NCI-H1048 (cell line): ENCODE results near the gene TOP1.

Experiments
- DNase-seq: peaks from one replicate; lab custom pipeline; 2025; lab: John Stamatoyannopoulos, UW

The TOP1 gene

DNA sequence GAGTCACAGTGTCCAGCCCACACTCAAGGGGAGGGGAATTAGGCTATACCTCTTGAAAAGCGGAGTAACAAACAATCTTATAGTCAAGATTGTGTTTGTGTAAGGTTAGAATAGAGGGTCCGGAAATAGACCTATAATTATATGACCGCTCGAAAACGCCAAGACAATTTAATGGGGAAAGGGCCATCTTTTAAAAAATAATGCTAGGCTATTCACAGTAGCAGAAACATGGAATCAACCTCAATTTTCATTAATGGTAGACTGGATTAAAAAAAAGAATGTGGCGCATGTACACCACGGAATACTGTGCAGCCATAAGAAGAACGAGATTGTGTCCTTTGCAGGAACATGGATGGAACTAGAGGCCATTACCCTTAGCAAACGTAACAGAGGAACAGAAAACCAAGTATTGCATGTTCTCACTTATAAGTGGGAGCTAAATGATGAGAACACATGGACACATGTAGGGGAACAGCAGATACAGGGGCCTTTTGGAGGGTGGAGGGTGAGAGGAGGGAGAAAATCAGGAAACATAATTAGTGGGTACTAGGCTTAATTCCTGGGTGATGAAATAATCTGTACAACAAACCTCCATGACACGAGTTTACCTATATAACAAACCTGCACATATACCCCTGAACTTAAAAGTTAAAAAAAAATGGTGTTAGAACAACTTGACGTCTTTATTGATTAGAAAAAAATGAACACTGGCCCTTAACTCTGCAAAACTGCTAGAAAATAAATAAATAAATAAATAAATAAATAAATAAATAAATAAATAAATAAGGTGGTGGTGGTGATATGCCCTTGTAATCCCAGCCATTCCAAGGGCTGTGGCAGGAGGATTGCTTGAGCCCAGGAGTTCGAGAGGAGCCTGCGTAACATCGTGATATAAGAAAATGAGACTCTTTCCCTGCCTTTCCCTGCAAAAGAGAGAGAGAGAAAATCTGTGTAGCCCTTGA lies 30.3 kb downstream of the TOP1 start:
- DNase-seq, result no peak

DNA sequence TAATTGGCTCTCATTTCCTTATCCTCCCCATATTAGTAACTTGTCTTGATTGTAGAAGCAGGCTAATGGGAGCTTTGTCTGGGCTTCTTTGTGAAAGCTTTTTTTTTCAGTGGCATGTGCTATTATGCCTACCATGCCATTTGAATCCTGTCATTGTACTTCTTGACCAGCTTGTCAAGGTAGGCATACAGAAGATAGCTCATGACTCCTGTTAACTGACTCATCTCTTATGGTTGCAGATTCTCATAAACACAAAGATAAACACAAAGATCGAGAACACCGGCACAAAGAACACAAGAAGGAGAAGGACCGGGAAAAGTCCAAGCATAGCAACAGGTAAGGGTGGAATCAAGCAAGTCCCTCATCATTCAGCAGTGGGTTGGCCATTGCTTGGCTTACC lies 32.5 kb downstream of the TOP1 start:
- DNase-seq, result no peak

DNA sequence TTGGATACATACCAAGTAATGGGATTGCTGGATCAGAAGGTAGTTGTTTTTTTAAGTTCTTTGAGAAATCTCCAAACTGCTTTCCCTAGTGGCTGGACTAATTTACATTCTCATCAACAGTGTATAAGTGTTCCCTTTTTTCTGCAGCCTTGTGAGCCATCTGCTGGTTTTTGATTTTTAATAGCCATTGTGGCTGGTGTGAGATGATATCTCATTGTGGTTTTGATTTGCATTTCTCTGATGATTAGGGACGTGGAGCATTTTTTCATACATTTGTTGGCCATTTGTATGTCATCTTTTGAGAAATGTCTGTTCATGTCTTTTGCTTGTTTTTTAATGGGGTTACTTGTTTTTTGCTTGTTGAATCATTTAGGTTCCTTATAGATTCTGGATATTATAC lies 34.8 kb downstream of the TOP1 start:
- DNase-seq, result no peak

DNA sequence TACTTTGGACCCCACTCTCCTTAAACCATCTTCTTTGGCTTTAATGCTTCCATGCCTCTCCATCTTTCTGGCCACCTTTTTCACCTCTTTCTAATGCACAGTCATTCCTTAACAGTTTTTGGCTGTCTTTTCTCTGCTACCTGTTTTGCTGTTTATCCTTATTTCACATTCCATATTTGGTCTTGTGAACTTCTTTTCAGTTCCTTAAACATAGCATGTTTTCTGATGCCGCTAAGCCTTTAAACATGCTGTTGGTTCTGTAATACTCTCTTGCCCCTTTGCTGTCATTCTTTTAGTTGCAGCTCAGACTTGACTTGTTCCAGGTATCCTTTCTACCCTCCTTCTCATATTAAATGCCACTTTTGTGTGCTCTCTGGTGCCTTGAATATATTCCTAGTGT lies 35.8 kb downstream of the TOP1 start:
- no peak for DNase-seq

DNA sequence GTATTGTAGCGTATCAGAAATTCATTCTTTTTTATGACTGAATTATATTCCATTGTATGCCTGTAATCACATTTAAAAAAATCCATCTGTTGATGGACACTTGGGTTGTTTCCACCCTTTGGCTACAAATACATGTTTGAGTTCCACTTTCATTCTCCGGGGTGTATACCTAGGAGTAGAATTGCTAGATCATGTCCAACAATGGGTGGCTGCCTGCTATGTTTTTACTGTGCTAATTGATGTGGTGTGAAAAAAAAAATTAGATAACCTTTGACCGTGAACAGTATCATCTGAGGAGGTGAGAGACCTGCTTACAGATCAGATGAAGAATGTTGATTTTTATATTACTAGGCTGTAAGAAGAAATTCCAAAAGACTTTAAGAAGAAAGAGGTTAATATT lies 37.1 kb downstream of the TOP1 start:
- no peak for DNase-seq

DNA sequence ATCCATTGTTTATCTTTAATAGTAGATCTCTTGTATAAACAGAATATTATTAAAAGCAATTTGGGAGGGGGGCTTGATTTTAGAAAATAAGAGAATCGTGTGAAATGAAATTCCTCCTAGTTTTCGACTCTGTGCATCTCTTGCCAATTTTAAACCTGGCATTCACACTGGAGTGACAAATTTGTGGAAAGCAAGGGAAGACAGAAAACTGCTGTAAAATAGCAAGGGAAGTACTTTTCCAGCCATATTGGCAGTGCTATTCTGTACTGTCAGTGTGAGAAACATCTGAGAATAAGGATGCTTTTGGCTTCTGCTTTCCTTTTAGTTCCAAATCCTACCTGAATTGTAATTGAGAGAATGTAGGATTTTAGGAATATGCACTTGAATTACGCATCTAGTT lies 40.2 kb downstream of the TOP1 start:
- no peak for DNase-seq

DNA sequence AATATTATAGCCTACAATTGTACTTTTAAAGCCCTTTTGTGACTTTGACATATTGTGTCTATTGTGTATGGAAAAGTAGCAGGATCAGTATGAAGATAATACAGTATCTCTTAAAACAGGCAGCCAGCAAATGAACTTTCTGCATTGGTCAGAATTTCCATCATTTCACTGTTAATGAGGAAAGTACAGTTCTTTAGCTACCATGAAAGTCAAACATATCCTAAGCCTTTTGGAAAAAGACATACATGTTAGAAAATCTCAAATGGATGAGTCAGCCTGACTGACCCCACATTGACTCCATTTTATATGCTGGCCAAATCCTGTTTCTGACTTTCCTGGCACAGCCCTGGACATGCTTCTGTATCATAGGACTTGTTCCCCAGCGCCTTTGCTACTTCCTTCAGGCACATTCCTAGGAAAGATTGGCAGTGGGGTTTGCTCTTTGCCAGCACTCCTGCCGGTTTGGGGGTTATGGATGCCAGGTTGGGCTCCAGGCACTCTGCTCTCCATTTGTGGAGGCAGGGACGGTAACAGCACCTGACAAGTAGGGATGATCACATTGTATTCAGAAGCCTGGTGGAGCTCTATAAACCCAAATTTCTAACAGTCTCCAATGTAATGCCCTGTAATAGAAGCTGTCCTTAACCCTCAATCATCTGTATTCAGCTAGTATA lies 43.7 kb downstream of the TOP1 start:
- no peak for DNase-seq

DNA sequence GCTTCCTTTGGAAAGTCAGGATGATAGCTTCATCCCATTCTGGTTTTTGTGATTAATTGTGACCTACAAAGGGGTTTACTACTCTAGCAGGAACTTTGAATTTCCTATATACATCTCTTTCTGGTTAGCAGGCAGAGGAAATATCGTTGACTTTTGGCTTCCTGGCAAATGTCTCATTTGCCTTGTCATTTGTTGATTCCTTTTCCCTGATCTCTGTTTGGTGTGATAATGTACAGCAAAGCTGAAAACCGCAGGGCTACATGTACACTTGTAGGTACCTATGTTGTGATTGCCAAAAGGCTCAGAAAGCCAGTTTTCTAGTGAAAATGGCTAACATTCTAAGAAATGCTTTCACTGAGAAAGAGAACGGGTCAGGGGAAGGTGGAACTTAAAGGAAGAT lies 44.3 kb downstream of the TOP1 start:
- DNase-seq, result no peak

DNA sequence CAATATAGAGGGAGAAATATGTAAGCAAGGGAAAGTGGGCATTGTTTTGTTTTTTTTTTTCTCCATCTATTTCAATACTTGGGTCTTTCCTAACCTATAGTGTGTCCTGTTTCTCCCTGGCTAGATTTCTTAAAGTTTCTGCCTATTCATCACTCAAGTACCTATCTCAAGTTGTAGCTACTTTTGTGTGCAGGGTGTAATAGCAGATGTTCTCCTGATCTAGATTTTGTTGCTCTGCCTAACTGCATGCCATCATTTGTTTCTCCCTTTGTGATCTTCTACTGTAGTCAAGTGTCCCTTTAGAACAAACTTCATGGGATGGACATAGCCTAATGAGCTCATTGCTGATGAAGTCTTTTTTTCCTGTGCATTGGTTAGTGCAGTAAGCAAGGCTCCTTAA lies 45.8 kb downstream of the TOP1 start:
- DNase-seq, result no peak

DNA sequence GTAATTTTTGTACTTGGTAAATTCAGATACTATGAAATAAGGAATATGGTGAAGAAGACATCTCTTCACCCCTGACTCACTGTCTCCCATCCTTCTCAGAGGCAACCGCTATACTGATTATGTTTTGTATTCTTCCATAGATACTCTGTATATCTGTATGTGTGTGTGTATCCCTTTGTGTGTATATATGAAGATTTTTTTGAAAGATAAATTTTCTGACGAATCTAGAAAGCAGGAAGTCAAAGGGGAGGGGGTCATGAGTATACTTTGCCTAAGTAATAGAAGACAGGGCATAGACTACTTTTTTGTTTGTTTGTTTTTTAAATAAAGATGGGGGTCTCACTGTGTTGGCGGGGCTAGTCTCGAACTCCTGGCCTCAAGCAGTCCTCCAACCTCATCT lies 48.2 kb downstream of the TOP1 start:
- no peak for DNase-seq

DNA sequence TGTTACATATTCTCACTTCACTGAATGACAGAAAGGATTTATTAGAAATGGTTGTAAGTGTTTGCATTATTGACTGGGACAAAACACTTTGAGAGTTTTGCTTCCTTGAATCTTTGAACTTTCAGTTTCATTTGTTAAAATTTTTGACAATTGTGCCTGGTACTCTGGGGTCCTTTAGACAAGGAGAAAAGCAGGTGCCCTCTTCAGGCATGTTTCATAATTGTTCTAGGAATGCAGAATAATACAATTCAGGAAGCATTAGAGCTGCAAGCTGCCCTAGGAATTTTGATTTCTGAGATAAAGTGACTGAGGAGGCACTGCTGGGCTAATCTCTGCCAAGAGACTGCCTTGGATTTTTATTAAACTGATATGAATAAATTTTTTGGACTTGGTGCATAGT lies 49.7 kb downstream of the TOP1 start:
- no peak for DNase-seq

DNA sequence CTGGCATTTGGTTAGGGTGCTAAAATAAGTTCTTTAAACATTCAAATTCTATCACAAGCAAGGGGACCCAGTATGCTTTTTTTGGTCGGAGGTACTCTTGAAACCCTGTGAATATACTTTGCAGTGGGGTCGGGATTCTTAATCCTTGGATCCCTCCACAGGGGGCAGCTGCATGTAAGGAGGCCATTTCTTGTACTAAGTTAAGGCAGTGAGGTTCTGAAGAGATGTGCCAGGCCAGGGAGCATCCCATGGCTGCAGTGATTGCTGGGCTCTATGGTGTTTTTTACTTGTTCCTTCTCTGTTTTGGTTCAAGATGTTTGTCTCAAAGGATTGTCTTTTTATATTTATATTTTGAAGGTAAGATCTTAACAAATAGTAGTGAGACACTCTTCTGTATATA lies 50.4 kb downstream of the TOP1 start:
- DNase-seq, result no peak

DNA sequence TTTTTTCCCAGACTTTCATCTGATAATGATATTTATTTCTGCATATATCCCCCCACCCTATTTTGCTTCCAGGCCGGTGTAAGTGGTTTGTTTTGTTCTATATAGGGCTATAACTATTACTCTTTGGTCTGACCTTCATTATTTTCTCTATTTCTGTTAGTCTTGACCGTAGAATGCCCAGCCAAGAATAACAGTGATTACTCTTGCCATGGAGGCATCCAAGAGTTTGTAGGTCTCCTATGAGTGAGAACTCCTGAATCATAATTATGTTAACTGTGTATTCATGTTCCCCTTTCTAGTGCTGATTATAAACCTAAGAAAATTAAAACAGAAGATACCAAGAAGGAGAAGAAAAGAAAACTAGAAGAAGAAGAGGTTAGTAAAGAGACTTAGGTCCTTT lies 52.2 kb downstream of the TOP1 start:
- DNase-seq, result no peak

DNA sequence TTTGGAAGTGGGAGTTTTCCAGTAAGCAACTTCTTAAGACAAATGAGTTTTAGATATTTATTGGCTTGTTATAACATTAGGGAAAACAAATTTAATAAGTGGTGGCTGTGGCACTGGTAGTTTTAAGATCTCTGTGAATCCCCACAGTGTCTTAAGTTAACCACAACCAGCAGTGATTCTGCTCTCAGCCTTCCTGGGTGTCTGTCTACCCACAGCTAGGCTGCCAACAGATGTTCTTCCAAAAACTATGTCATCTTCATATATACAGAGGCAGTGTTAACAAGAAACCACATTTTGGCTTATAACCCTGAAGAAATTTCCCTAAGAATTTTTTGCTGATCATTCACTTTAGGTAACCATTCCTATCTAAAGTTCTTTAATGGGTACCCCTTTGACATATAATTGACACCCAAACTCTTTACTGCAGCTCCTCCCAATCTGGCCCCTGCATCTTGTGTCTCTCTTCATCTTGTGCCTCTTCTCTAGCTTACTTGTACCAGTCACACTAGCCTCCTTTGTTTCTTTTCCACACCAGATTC lies 52.7 kb downstream of the TOP1 start:
- DNase-seq, result no peak

DNA sequence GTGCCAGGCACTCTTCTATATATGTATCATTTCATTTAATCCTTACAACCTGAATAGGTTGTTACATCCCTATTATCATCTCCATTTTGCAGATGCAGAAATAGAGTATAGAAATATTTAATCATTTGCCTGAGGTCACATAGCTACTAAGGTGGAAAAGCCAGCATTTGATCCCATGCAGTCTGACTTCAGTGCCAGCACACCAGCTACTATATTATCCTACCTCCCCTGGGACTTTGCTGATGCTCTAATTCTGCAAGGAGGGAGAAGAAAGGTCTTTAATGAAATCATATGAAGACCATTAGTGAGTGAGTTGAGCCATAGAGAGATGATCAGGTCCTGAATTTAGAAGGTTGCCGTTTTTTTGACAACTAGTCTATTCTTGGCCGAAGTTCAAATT lies 53.7 kb downstream of the TOP1 start:
- no peak for DNase-seq

DNA sequence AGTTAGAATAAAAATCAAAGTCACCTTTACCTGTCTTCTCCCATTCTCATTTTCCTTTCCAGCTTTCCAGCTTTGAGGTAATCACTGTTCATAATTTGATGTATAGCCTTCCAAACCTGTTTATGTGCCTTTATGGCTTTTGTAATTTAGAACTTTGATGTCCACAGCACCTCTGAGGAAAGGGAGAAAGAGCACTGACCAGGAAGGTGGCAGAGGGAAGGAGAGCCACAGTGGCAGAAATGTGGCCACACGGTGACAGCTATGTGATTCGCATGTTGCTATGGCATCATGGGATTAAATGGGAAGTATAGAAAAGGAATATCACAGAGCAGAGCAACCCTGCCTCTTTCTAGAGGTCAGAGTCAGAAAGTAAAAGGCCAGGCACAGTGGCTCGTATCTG lies 57.0 kb downstream of the TOP1 start:
- no peak for DNase-seq

DNA sequence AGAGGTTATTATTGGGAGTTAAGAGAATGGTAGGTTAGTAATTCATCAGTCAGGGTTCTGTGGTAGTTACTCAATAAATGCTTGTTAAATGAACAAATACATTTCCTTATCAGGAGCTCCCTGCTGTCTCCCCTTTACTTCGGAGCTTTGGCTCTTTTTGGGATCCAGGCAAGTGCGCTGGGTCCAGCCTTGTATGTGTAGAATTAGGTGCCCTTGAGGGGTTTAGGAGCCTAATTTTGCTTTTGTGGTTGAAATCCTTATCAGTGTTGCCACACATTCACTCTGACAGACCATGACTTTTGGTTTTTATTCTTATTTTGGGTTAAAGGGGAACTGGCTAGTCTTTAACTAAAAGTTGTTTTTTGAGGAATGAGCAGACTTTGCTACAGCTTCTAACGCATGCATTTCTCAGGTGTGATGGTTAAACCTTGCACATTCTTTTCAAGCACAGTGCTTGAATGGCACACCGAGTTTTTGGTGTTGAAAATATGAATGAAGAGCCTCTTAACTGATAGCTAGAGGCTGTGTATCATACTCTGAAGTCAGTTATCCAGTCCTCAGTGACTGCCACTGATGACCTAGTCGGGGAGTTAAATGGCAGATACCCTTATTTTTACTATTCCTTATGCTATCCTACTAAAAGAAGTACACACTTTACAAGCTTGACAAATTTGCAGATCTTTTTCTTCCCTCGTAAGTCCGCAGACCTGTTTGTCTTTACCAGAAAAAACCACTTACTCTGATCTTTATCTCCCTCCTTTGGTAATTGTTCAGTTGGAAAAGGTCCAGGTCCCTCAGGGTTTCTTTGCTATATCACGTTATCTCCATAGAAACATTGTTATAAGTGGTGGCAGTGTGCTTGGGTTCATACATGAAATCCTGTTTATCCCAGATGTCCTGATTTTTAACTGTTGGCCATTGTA lies 58.0 kb downstream of the TOP1 start:
- peak; percentile 36 for DNase-seq

DNA sequence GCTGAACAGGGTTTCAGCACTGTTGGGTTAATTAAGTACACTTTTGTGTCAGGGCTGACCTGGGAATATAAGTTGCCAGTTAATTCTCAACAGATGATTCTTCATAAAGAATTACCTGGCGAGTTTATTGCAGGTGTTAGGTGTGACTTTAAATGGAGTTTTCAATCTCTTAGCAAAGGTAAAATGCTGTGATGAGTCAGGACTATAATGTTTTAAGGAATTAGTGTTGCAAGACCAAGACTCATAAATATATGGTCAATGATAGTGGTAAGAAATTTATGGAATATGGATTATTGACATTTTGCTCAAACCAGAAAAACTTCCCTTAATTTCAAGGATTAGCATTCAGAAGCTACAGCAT lies 58.7 kb downstream of the TOP1 start:
- DNase-seq, result no peak

DNA sequence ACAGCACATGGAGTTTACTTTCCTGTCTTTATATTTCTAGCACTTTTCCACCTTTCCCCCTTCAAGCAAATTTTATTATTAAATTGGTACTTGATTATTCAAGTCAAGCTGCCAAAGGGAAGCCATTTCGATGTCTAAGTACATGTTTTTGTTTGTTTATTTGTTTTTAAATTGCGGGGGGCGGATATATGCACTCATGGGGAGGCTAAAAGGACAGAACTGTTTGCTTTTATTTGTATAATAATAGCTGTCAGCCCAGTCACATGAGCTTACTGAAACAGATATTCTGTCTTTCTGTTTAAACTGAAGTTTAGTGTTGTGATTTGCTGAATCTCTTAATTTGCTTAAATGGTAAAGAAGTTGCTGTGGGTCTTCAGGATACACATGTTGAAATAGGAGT lies 59.2 kb downstream of the TOP1 start:
- DNase-seq, result no peak

DNA sequence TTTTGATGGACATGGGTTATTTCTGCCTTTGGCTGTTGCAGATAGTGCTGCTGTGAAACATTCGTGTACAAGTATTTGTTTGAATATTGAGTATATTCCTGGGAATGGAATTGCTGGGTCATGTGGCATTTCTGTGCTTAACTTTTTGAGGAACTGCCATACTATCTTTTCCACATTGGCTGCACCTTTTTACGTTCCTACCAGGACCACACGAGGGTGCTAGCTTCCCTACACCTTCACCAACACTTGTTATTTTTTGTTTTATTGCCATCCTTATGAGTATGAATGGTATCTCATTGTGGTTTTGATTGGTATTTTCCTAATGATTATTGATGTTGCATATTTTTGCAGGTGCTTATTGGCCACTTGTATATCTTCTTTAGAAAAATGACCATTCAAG lies 60.9 kb downstream of the TOP1 start:
- DNase-seq, result no peak

DNA sequence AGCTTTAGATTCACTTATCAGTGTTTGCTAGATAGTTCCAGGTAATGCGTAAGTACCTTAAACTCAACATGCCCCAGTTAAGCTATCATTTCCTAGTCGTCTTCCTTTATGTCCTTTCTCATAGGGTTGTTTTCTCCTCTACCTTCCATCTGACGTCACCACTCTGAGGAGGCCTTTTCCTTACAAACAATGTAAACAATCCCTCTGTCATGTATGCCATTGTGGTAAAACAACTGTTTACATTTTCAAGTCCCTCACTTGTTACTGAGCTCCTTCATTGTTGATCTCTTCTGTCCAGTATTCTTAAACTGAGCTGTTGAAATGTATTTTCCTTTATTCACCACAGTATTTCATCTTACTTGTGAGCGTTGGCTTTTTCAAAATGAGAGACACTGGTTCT lies 63.3 kb downstream of the TOP1 start:
- no peak for DNase-seq

DNA sequence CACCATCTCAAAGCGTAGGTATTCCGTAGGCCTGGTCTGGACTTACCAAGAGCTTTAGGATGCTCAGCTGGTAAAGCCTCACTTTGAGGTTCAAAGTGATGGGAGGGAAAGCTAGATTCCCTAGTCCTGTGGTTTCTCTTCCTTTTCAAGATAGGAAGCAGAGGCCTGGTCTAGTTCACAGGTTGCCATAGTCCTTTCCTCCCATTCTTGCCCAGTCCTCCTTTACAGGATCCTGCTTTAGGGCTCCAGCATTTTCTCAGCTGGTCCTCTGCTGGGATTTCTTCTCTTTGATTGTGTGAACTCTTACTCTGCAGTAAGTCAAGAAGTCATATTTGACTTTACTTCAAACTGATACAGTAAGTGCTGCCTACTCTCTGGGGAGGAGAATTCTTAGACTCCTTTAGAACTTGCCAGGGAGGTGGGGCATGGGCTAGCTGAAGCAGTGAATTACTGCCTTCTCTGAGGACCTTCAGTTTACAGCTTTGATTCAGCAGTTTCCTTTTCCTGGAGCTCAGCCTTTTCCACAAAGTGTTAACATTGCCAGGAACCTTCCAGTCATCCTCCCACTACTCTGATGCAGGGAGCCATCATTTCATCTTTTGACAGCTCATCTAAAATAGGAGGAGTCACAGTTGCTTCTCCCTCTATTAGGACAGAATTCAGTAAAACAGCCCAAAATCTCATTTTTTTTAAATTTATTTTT lies 65.9 kb downstream of the TOP1 start:
- DNase-seq, result no peak
